Neural cell (in vitro differentiated cells): ENCODE results near the gene DBF4B. TPM values are rescaled to one million over a fixed set of nuclear protein-coding genes. Genes with fewer than 3 reads are reported as not detected.
"Not testable (repeated sequence)": the region's sequence is repeated elsewhere in the genome, so short reads cannot be mapped to it uniquely, and the experiment has no call there.

Experiments used
- H2AFZ ChIP-seq: fragments of 200-600, 300-800 bp; sonication (generic), shearing (Covaris generic); 2 replicates; pipeline ENCODE4 v1.6.0; 2014; ENCODE audit warnings: low read depth, mild to moderate bottlenecking, antibody characterized with exemption, low read length, moderate library complexity
- H3F3A ChIP-seq: fragments of 200-600 bp; shearing (Covaris generic); 2 replicates; pipeline ENCODE4 v1.6.1; 2016; ENCODE audit warnings: mild to moderate bottlenecking, moderate library complexity, mixed read lengths, antibody characterized with exemption, low read length; ENCODE audit not compliant: insufficient read depth, poor library complexity, severe bottlenecking
- H3K27ac ChIP-seq: fragments of 200-600, 300-800 bp; sonication (generic), shearing (Covaris generic); 2 replicates; pipeline ENCODE4 v1.5.1; 2014; ENCODE audit warnings: mild to moderate bottlenecking, low read length, moderate library complexity
- H3K27me3 ChIP-seq: fragments of 300-800, 200-600 bp; sonication (generic), shearing (Covaris generic); 2 replicates; pipeline ENCODE4 v1.6.0; 2014; ENCODE audit warnings: mild to moderate bottlenecking, low read depth, low read length, moderate library complexity; ENCODE audit not compliant: insufficient read depth
- H3K36me3 ChIP-seq: fragments of 300-800, 200-600 bp; sonication (generic), shearing (Covaris generic); 2 replicates; pipeline ENCODE4 v1.5.1; 2014; ENCODE audit warnings: mild to moderate bottlenecking, antibody characterized with exemption, low read length, moderate library complexity; ENCODE audit not compliant: insufficient read depth
- H3K4me2 ChIP-seq: fragments of 300-800, 200-600 bp; sonication (generic), shearing (Covaris generic); 2 replicates; pipeline ENCODE4 v1.6.0; 2014; ENCODE audit warnings: mild to moderate bottlenecking, low read length
- H3K4me3 ChIP-seq: fragments of 300-800, 200-600 bp; sonication (generic), shearing (Covaris generic); 2 replicates; pipeline ENCODE4 v1.5.1; 2014; ENCODE audit warnings: mild to moderate bottlenecking, low read length, moderate library complexity
- H3K79me2 ChIP-seq: fragments of 200-600 bp; shearing (Covaris generic); replicated peaks from 2 replicates; pipeline ENCODE4 v1.6.0; 2014; ENCODE audit warnings: mild to moderate bottlenecking, low read length, moderate library complexity; ENCODE audit not compliant: insufficient read depth
- H3K9ac ChIP-seq: fragments of 300-800, 200-600 bp; sonication (generic), shearing (Covaris generic); 2 replicates; pipeline ENCODE4 v1.6.1; 2016; ENCODE audit warnings: mild to moderate bottlenecking, low read length, mixed read lengths
- H3K9me2 ChIP-seq: fragments of 200-600 bp; shearing (Covaris generic); 2 replicates; pipeline ENCODE4 v1.6.1; 2016; ENCODE audit warnings: mild to moderate bottlenecking, low read length, mixed read lengths; ENCODE audit not compliant: insufficient read depth
- H3K9me3 ChIP-seq: fragments of 200-600, 300-800 bp; sonication (generic), shearing (Covaris generic); 2 replicates; pipeline ENCODE4 v1.6.1; 2016; ENCODE audit warnings: mild to moderate bottlenecking, mixed run types, low read length, moderate library complexity, mixed read lengths
- H4K20me1 ChIP-seq: fragments of 200-600 bp; shearing (Covaris generic); 2 replicates; pipeline ENCODE4 v1.6.1; 2016; ENCODE audit warnings: mild to moderate bottlenecking, mixed run types; ENCODE audit not compliant: insufficient read depth
- EP300 ChIP-seq: fragments of 450-650 bp; conservative IDR thresholded peaks from 2 replicates; pipeline ENCODE4 v1.6.1; 2014; ENCODE audit warnings: antibody characterized with exemption, mild to moderate bottlenecking, moderate library complexity; ENCODE audit not compliant: poor library complexity, severe bottlenecking
- EZH2 ChIP-seq: fragments of 200-600, 300-800 bp; shearing (Covaris generic), sonication (generic); IDR thresholded peaks from 2 replicates; pipeline ENCODE4 v1.6.1; 2014; ENCODE audit warnings: antibody characterized with exemption, low read length, borderline replicate concordance, mild to moderate bottlenecking; ENCODE audit not compliant: insufficient read depth, poor library complexity, severe bottlenecking
- MXI1 ChIP-seq: fragments of 450-650 bp; conservative IDR thresholded peaks from 2 replicates; pipeline ENCODE4 v1.6.1; 2014; ENCODE audit warnings: antibody characterized with exemption, mild to moderate bottlenecking; ENCODE audit not compliant: poor library complexity, severe bottlenecking
- POLR2AphosphoS5 ChIP-seq: IDR thresholded peaks from 2 replicates; pipeline ENCODE4 v1.6.1; 2012
- RAD21 ChIP-seq: fragments of 450-650 bp; conservative IDR thresholded peaks from 2 replicates; pipeline ENCODE4 v1.6.1; 2014; ENCODE audit warnings: antibody characterized with exemption, mild to moderate bottlenecking, moderate library complexity
- REST ChIP-seq: IDR thresholded peaks from 2 replicates; pipeline ENCODE4 v1.6.1; 2012; ENCODE audit warnings: borderline replicate concordance
- SMC3 ChIP-seq: fragments of 450-650 bp; conservative IDR thresholded peaks from 2 replicates; pipeline ENCODE4 v1.6.1; 2014; ENCODE audit warnings: antibody characterized with exemption, mild to moderate bottlenecking, moderate library complexity; ENCODE audit not compliant: poor library complexity
- TAF1 ChIP-seq: IDR thresholded peaks from 2 replicates; pipeline ENCODE4 v1.6.1; 2012; ENCODE audit warnings: low read depth
- polyA plus RNA-seq: library from polyadenylated mRNA; depleted of rRNA; stranded (reverse); fragments of >200 nt; gene quantifications from 2 replicates; pipeline ENCODE4 v1.2.3, GENCODE V29; 2014
- TF ChIP-seq, protein P1 (sequence below): fragments of 450-650 bp; IDR thresholded peaks from 2 replicates; pipeline ENCODE4 v1.5.1; 2014; ENCODE audit warnings: antibody characterized with exemption, mild to moderate bottlenecking, moderate library complexity; ENCODE audit not compliant: poor library complexity, severe bottlenecking

The DBF4B gene
- polyA plus RNA-seq, 1 donor from 2014 or later = 10.7 TPM

- Histone ChIP-seq H3K4me2 (no peak overlapping the region), H2AFZ (no peak overlapping the region), H3K4me3 (no peak overlapping the region), H3K79me2 (peaks cover 10% of the 10 kb centered on the region), H4K20me1 (no peaks in the 10 kb centered on the region), H3K27ac (no peak overlapping the region), H3K36me3 (no peaks in the 10 kb centered on the region), H3K9me2 (no peaks in the 10 kb centered on the region), H3F3A (no peaks in the 10 kb centered on the region), H3K9me3 (no peaks in the 10 kb centered on the region), H3K9ac (no peak overlapping the region), H3K27me3 (no peaks in the 10 kb centered on the region)
- TF ChIP-seq, protein P1, sequence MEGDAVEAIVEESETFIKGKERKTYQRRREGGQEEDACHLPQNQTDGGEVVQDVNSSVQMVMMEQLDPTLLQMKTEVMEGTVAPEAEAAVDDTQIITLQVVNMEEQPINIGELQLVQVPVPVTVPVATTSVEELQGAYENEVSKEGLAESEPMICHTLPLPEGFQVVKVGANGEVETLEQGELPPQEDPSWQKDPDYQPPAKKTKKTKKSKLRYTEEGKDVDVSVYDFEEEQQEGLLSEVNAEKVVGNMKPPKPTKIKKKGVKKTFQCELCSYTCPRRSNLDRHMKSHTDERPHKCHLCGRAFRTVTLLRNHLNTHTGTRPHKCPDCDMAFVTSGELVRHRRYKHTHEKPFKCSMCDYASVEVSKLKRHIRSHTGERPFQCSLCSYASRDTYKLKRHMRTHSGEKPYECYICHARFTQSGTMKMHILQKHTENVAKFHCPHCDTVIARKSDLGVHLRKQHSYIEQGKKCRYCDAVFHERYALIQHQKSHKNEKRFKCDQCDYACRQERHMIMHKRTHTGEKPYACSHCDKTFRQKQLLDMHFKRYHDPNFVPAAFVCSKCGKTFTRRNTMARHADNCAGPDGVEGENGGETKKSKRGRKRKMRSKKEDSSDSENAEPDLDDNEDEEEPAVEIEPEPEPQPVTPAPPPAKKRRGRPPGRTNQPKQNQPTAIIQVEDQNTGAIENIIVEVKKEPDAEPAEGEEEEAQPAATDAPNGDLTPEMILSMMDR = no peak
- no peak for TF ChIP-seq REST
- no peak for TF ChIP-seq RAD21
- TF ChIP-seq POLR2AphosphoS5 = no peak
- TF ChIP-seq EP300 = no peak
- no peak for TF ChIP-seq EZH2
- TF ChIP-seq SMC3 = no peak
- no peak for TF ChIP-seq MXI1
- no peak for TF ChIP-seq TAF1
Measured at GRCh38 chr17:44693609-44694008, 14.9 kb upstream of the DBF4B start.

GRCh38 chr17:44700288-44700687 lies 8.2 kb upstream of the DBF4B start:
- H3K9me3 ChIP-seq, H2AFZ ChIP-seq, H3K4me3 ChIP-seq, H3K9me2 ChIP-seq, H3K9ac ChIP-seq, H4K20me1 ChIP-seq, H3K27ac ChIP-seq, H3K36me3 ChIP-seq, H3K4me2 ChIP-seq, H3K27me3 ChIP-seq, H3K79me2 ChIP-seq, H3F3A ChIP-seq: not testable (repeated sequence)

DNA sequence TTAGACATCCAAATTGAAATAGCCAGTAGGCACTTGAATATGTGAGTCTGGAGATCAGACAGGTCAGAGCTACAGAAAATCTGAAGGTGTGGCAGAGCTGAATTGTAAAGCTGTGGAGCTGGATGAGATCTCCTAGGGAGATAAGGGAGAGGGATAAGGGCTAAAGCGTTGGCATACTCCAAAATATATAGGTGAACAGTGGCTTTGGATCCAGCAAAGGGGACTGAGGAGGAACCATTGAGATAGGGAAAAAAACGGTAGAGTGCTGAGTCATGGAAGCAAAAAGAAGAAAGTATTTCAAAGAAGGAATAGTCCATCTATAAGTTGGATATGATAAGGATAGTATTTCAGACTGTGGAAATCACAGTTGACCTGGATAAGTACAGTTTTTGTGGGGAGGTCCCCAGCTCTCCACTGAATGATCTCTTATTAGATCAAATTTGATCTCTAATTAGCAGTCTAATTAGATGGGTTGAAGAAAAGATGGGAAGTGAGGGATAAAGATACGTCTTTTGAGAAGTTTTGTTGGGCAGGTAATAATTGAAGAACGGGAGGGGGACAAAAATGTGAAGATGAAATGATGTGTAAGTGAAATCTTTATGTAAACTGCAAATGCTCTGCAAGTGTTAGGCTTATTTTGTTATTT lies 587 bp upstream of the DBF4B start:
- Histone ChIP-seq H3K9me3 (no peaks in the 10 kb centered on the region), H3K9me2 (no peaks in the 10 kb centered on the region), H4K20me1 (no peaks in the 10 kb centered on the region), H3K36me3 (no peaks in the 10 kb centered on the region), H2AFZ (peak overlapping the region; percentile 97), H3K27ac (peak overlapping the region; percentile 77), H3K4me3 (peak overlapping the region; percentile 77), H3K79me2 (peaks cover 10% of the 10 kb centered on the region), H3K4me2 (peak overlapping the region; percentile 72), H3K27me3 (no peaks in the 10 kb centered on the region), H3F3A (no peaks in the 10 kb centered on the region), H3K9ac (peak overlapping the region; percentile 71)
- TF ChIP-seq EZH2 (no peak), EP300 (no peak), MXI1 (no peak), POLR2AphosphoS5 (no peak), TAF1 (no peak), REST (no peak)
- TF ChIP-seq, protein P1 = no peak
